Body of pancreas (tissue), 4 donors: Measurements from ENCODE around the gene KRTAP3-1. TPM values are rescaled to one million over a fixed set of nuclear protein-coding genes. Genes with fewer than 3 reads are reported as not detected.

Experiments used
- ATAC-seq: fragments of 150-250 bp; one replicate; pipeline ENCODE4 v1.9.1; 2016
- DNase-seq, 4 donors: peaks; one replicate each; pipeline ENCODE4 v3.0.0-alpha.2; 2019
- H3K27ac ChIP-seq, 4 donors: fragments of 200-600 bp; sonication (generic); 1 replicate in 3 of 4; 2 replicates in 1 of 4; pipeline versions ENCODE4 v1.5.1 to v1.6.1; 2016 to 2019; ENCODE audit warnings: mild to moderate bottlenecking in 1 of 4, mixed read lengths in 1 of 4, moderate library complexity in 1 of 4
- H3K27me3 ChIP-seq, 2 donors: fragments of 200-600 bp; sonication (generic); one replicate each; pipeline ENCODE4 v1.6.0; 2016; ENCODE audit warnings: mild to moderate bottlenecking in 1 of 2
- H3K36me3 ChIP-seq, 2 donors: fragments of 200-600 bp; sonication (generic); replicated peaks in 1 of 2; 2 replicates each; pipeline ENCODE4 v1.5.1; 2016; ENCODE audit warnings: low read depth in 2 of 2; ENCODE audit not compliant: insufficient read depth in 1 of 2
- H3K4me1 ChIP-seq: fragments of 200-600 bp; sonication (generic); one replicate; pipeline ENCODE4 v1.6.0; 2016
- H3K4me3 ChIP-seq, 2 donors: fragments of 200-600 bp; sonication (generic); 1 replicate in 1 of 2; 2 replicates in 1 of 2; pipeline ENCODE4 v1.5.1; 2016 to 2019
- H3K9me3 ChIP-seq, 3 donors: fragments of 200-600 bp; sonication (generic); 1 replicate in 2 of 3; 2 replicates in 1 of 3; pipeline ENCODE4 v1.5.1; 2016
- POLR2A ChIP-seq, 3 donors: fragments of 450-650 bp; IDR thresholded peaks; one replicate each; pipeline ENCODE4 v1.6.1; 2016; ENCODE audit warnings: antibody characterized with exemption in 3 of 3, mild to moderate bottlenecking in 2 of 3
- WGBS, 2 donors: methylation state at CpG; one replicate each; pipeline ENCODE4 v1.1.5; 2017; 5-methylcytosine and 5-hydroxymethylcytosine counted together
- intact Hi-C: fragments of 100-400 bp; cut with DNase I; formaldehyde crosslinking; loops from one replicate; pipeline ENCODE4 v1.15.1; 2023
- total RNA-seq, 2 donors: library from RNA; depleted of rRNA; stranded (reverse); fragments of >200 nt; gene quantifications; one replicate each; pipeline ENCODE4 v1.1.0, GENCODE V29; 2016
- TF ChIP-seq, protein P1 (sequence below), 7 experiments: fragments of 450-650 bp in 4 of 7; fragments of 200-600 bp in 3 of 7; sonication (generic) in 3 of 7; IDR thresholded peaks; one replicate each; pipeline ENCODE4 v1.5.1; 2016 to 2019; ENCODE audit warnings: antibody characterized with exemption in 7 of 7

The KRTAP3-1 gene
- total RNA-seq, 2 donors from 2014 or later: not detected

DNA sequence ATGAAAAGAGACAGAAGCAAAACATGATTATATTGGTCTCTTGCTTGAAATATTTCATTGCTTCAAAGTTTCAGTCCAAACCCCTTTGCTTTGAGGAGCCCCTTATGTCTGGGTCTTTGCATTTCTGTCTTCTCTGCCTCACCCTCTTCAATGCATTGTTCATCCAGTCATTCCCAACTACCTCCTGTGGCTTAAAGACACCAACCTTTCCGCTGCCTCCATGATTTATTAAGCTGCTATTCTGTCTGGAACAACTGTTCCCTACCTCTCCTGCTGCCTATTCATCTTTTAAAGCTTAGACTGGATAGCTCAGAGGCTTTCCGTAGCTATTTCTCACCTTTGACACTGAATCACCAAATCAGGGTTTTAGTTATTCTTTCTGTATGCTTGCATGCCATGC is 11.6 kb downstream of the KRTAP3-1 start:
- intact Hi-C loops: no loop called here
- Histone ChIP-seq H3K4me3 (no peak overlapping the region), H3K9me3 (no peaks in the 10 kb centered on the region), H3K27me3 (no peaks in the 10 kb centered on the region), H3K4me1 (peaks cover 2% of the 10 kb centered on the region), H3K36me3 (no peaks in the 10 kb centered on the region), H3K27ac (no peak overlapping the region)
- TF ChIP-seq, protein P1, sequence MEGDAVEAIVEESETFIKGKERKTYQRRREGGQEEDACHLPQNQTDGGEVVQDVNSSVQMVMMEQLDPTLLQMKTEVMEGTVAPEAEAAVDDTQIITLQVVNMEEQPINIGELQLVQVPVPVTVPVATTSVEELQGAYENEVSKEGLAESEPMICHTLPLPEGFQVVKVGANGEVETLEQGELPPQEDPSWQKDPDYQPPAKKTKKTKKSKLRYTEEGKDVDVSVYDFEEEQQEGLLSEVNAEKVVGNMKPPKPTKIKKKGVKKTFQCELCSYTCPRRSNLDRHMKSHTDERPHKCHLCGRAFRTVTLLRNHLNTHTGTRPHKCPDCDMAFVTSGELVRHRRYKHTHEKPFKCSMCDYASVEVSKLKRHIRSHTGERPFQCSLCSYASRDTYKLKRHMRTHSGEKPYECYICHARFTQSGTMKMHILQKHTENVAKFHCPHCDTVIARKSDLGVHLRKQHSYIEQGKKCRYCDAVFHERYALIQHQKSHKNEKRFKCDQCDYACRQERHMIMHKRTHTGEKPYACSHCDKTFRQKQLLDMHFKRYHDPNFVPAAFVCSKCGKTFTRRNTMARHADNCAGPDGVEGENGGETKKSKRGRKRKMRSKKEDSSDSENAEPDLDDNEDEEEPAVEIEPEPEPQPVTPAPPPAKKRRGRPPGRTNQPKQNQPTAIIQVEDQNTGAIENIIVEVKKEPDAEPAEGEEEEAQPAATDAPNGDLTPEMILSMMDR (IDR thresholded peaks at IDR 0.05): no peak
- no peak for TF ChIP-seq POLR2A (IDR thresholded peaks at IDR 0.05)
- DNase-seq: no peak
- 71 to 73% methylated on average over 2 of the region's 2 CpGs for WGBS, 2 donors
- ATAC-seq: no peak

DNA sequence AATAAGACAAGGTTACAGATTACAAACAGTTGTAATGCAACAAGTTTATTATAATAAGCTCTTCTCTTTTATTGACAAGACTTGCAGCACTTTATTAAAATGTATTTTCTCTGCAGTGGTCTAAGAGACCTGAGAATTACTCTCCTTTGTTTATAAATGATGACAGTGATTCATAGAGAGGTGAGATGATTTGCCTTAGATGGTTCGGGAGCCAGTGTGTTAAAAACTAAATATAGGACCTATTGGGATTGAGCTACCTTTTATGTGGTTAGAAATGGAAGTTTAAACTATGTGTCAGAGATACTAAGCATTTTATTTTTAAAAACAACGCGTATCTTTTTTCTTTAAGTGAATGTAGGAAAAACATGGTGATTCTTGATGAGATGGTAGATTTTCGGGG is 12.1 kb downstream of the KRTAP3-1 start:
- Histone ChIP-seq H3K9me3 (no peaks in the 10 kb centered on the region), H3K27ac (no peak overlapping the region), H3K27me3 (no peaks in the 10 kb centered on the region), H3K4me3 (no peak overlapping the region), H3K36me3 (no peaks in the 10 kb centered on the region), H3K4me1 (peaks cover 4% of the 10 kb centered on the region)
- ATAC-seq: no peak
- WGBS, 2 donors: 71 to 73% methylated on average over 4 of the region's 4 CpGs
- no peak for DNase-seq
- no peak for TF ChIP-seq POLR2A (IDR thresholded peaks at IDR 0.05)
- TF ChIP-seq, protein P1 (IDR thresholded peaks at IDR 0.05): no peak
- intact Hi-C loops: no loop called here

DNA sequence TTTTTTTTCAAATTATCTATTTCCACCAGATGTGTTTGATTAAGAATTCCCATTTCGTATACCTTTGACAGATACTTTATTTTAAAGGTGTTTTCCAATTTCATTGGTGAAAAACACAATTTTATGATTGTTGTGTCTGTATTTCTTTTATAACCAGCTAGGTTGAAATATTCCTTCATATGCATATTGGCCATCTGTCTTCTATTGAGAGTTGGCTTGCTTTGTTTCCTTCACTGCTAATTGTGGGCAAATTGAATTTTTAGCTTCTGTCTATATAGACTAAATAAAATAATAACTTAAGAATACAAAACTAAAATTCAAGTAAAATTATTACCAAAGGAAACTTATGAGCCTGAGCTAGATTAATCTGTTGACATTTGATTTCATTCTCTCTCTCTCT is 13.8 kb downstream of the KRTAP3-1 start:
- intact Hi-C loops: no loop called here
- DNase-seq: no peak
- 29 to 36% methylated on average over 1 of the region's 1 CpG for WGBS, 2 donors
- H3K27me3 ChIP-seq: no peaks in the 10 kb centered on the region
- no peak for TF ChIP-seq POLR2A (IDR thresholded peaks at IDR 0.05)
- TF ChIP-seq, protein P1 (IDR thresholded peaks at IDR 0.05): no peak
- H3K4me3 ChIP-seq: no peak overlapping the region
- H3K27ac ChIP-seq: no peak overlapping the region
- H3K4me1 ChIP-seq: peaks cover 4% of the 10 kb centered on the region
- ATAC-seq: no peak
- H3K9me3 ChIP-seq: no peaks in the 10 kb centered on the region
- H3K36me3 ChIP-seq: no peaks in the 10 kb centered on the region

DNA sequence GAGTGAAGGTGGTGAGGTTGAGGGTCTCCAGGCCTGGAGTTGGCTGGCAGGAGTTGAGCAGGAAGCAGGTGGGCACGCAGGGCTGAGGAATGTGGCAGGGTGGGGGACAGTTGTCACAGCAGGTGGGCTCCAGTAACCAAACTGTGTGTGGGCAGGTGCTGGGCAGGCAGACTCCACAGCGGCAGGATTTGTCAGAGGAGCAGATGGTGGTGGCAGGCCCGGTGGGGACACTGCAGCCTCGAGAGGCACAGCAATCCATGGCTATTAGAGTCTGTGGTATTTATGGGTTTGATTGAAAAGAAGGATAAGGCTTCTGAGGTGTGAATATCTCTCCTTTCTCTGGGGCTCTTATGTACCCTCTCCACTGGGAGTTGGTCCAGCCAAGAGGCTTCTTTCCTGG is 15.1 kb downstream of the KRTAP3-1 start, which contains the start of gene KRTAP3-3:
Gene KRTAP3-3 (minus strand): TSS at position 326 of the 400 bp plus-strand sequence. CDS start 67 bp downstream, at position 259.
- Histone ChIP-seq H3K4me1 (peaks cover 4% of the 10 kb centered on the region), H3K9me3 (no peaks in the 10 kb centered on the region), H3K27ac (no peak within 1 kb of the TSS), H3K27me3 (no peaks in the 10 kb centered on the region), H3K4me3 (no peak within 1 kb of the TSS), H3K36me3 (no peaks in the 10 kb centered on the region)
- ATAC-seq (no peak), DNase-seq (no peak)
- intact Hi-C loops: no loop called here
- 46 to 54% methylated on average over 4 of the region's 4 CpGs for WGBS, 2 donors
- TF ChIP-seq, protein P1 (IDR thresholded peaks at IDR 0.05): no peak
- no peak for TF ChIP-seq POLR2A (IDR thresholded peaks at IDR 0.05)

DNA sequence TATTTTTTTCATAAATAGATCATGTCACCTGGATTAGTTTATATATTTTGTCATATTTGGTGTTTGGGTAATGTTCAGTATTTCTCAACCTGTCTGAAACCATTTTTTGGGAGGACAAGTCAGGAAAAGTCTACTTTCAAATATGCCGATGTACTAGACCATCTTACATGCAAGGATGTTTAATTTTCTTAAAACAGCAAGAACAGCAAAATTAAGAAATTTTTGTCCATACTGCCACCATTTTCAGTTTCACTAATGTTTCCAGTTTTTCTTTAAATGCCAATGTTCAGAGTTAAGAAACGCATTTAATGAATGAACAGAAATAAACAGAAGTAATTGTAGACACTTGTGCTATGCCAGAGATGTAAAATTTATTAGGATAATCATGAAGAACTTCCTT is 15.8 kb downstream of the KRTAP3-1 start:
- no peaks in the 10 kb centered on the region for H3K9me3 ChIP-seq
- DNase-seq: no peak
- no peak overlapping the region for H3K27ac ChIP-seq
- H3K27me3 ChIP-seq: no peaks in the 10 kb centered on the region
- H3K36me3 ChIP-seq: no peaks in the 10 kb centered on the region
- H3K4me1 ChIP-seq: peaks cover 4% of the 10 kb centered on the region
- 81 to 92% methylated on average over 2 of the region's 2 CpGs for WGBS, 2 donors
- TF ChIP-seq, protein P1 (IDR thresholded peaks at IDR 0.05): no peak
- no peak for TF ChIP-seq POLR2A (IDR thresholded peaks at IDR 0.05)
- no peak for ATAC-seq
- intact Hi-C loops: no loop called here
- no peak overlapping the region for H3K4me3 ChIP-seq
